Transverse colon (tissue), 3 donors: ENCODE results near the gene MACO1.
A peak's percentile ranks its signal among the peaks of the same experiment; 100 is the strongest.

Experiments used
- POLR2A ChIP-seq: fragments of 450-650 bp; IDR thresholded peaks from one replicate; pipeline ENCODE4 v1.6.1; 2016; ENCODE audit warnings: antibody characterized with exemption, mild to moderate bottlenecking, moderate library complexity
- TF ChIP-seq, protein P1 (sequence below), 5 experiments: fragments of 200-600 bp in 3 of 5; fragments of 450-650 bp in 2 of 5; sonication (generic) in 3 of 5; IDR thresholded peaks; 1 replicate in 2 of 5; 2 replicates in 3 of 5; pipeline ENCODE4 v1.5.1; 2016 to 2017; ENCODE audit warnings: antibody characterized with exemption in 5 of 5, inconsistent platforms in 3 of 5, mild to moderate bottlenecking in 2 of 5, moderate library complexity in 1 of 5

DNA sequence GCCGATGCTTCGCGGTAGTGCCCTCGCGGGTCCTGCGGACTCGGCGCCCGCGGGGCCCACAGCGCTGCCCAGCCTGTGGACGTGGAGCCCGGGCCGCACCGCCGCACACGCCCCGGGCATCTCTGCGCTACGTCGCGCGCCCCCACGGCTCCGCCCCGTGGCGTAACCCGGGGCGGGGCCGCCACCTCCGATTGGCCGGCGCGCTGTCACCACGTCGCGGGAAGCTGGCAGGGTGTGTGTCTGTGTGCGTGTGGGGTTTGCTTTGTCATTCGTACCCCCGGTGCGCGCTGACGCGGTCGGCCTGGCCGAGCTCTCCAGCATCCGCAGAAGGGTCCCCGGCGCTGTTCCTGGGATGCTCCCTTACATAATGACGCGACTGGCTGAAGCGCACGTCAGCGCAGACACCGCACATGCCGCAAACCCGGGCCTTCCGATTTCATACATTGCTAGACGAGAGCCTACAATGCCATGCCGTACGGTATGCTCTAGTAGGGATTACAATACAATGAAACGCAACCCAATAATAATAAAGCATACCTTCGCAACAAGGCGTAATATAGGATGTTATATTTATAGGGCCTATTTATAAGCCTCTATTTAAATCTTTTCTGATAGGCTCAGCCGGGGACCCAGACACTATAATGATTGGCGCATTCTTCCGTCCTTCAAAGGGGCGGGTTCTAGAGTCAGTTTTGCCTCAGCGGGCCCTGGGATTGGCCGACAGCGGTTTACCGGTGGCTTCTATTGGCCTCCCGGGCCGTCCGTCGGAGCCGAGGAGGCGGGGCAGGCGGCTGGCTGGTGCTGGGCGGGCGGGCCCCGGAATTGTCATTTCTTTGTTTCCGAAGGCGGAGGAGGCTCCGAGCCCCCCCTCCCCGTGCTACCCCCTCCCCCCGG, at the start of gene MACO1:
- peak; percentile 92 for TF ChIP-seq POLR2A
- TF ChIP-seq, protein P1, sequence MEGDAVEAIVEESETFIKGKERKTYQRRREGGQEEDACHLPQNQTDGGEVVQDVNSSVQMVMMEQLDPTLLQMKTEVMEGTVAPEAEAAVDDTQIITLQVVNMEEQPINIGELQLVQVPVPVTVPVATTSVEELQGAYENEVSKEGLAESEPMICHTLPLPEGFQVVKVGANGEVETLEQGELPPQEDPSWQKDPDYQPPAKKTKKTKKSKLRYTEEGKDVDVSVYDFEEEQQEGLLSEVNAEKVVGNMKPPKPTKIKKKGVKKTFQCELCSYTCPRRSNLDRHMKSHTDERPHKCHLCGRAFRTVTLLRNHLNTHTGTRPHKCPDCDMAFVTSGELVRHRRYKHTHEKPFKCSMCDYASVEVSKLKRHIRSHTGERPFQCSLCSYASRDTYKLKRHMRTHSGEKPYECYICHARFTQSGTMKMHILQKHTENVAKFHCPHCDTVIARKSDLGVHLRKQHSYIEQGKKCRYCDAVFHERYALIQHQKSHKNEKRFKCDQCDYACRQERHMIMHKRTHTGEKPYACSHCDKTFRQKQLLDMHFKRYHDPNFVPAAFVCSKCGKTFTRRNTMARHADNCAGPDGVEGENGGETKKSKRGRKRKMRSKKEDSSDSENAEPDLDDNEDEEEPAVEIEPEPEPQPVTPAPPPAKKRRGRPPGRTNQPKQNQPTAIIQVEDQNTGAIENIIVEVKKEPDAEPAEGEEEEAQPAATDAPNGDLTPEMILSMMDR (IDR thresholded peaks at IDR 0.05): no peak
